HepG2 (cell line): ENCODE measurements around the gene HEPHL1. TPM values are rescaled to one million over a fixed set of nuclear protein-coding genes. Genes with fewer than 3 reads are reported as not detected.

Experiments
- ATAC-seq: fragments of 200-7000 bp; cut with Tn5 transposase; 3 replicates; pipeline ENCODE4 v1.9.1; 2020; ENCODE audit warnings: mild to moderate bottlenecking, moderate library complexity
- BruUV-seq: library from RNA; stranded (reverse); fragments of 400-500 nt; replicated peaks from 2 replicates; lab custom pipeline; 2021; lab: Mats Ljungman, UMichigan
- CTCF ChIA-PET: fragments of 300-600 bp; formaldehyde crosslinking; extraction: SDS; loops from one replicate; lab custom pipeline; 2021; ENCODE audit warnings: low total read pairs, inconsistent platforms, low intra/inter-chr PET ratio; lab: Yijun Ruan, JAX
- POLR2A ChIA-PET: fragments of 350-600 bp; sonication (Branson Sonifier 250); formaldehyde crosslinking; loops from one replicate; lab custom pipeline; 2020; ENCODE audit warnings: antibody characterized with exemption, inconsistent platforms; lab: Yijun Ruan, JAX
- DNase-seq: peaks from one replicate; pipeline ENCODE4 v3.0.0-alpha.2; 2015; ENCODE audit warnings: low spot score
- FAIRE-seq: peaks from 3 replicates; lab custom pipeline; 2011; peaks lifted over from hg19 to GRCh38; lab: Jason Lieb, UNC
- H2AFZ ChIP-seq: one replicate; pipeline ENCODE4 v1.6.1; 2011; ENCODE audit warnings: low read length, inconsistent platforms
- H3K27ac ChIP-seq: fragments of 300-600 bp; 3 replicates; pipeline ENCODE4 v1.8.0; 2011; ENCODE audit warnings: mixed run types, mild to moderate bottlenecking, mixed read lengths, low read length, inconsistent platforms; ENCODE audit not compliant: insufficient read depth; ENCODE audit errors: extremely low read length
- H3K27me3 ChIP-seq, 2 experiments: fragments of 200-600 bp in 1 of 2; 2 replicates in 1 of 2; 3 replicates in 1 of 2; pipeline versions ENCODE4 v1.6.0 to v1.8.0; 2011; ENCODE audit warnings: low read length in 2 of 2, mild to moderate bottlenecking in 2 of 2, moderate library complexity in 2 of 2, inconsistent platforms in 1 of 2; ENCODE audit not compliant: insufficient read depth in 2 of 2, control insufficient read depth in 1 of 2
- H3K36me3 ChIP-seq, 2 experiments: fragments of 200-600 bp in 1 of 2; replicated peaks in 1 of 2; 2 replicates in 1 of 2; 3 replicates in 1 of 2; pipeline versions ENCODE4 v1.5.1 to v1.8.0; 2011; ENCODE audit warnings: low read length in 2 of 2, inconsistent platforms in 1 of 2; ENCODE audit not compliant: insufficient read depth in 2 of 2, control insufficient read depth in 1 of 2
- H3K4me1 ChIP-seq: 2 replicates; pipeline ENCODE4 v1.5.1; 2012; ENCODE audit warnings: low read length, inconsistent platforms; ENCODE audit not compliant: insufficient read depth
- H3K4me2 ChIP-seq: 2 replicates; pipeline ENCODE4 v1.6.0; 2011; ENCODE audit warnings: low read depth, low read length, inconsistent platforms
- H3K4me3 ChIP-seq, 3 experiments: fragments of 200-600 bp in 1 of 3; sonication (generic), shearing (Covaris generic) in 1 of 3; replicated peaks in 1 of 3; 2 replicates each; pipeline ENCODE4 v1.5.1; 2011 to 2016; ENCODE audit warnings: low read length in 3 of 3, inconsistent platforms in 2 of 3, low read depth in 2 of 3, mild to moderate bottlenecking in 2 of 3, control low read depth in 1 of 3, mixed read lengths in 1 of 3; ENCODE audit not compliant: insufficient read depth in 1 of 3
- H3K79me2 ChIP-seq: one replicate; pipeline ENCODE4 v1.6.1; 2011; ENCODE audit warnings: low read length, inconsistent platforms; ENCODE audit not compliant: insufficient read depth
- H3K9ac ChIP-seq: 2 replicates; pipeline ENCODE4 v1.6.0; 2011; ENCODE audit warnings: mild to moderate bottlenecking, low read depth, low read length, inconsistent platforms; ENCODE audit not compliant: insufficient read depth
- H3K9me3 ChIP-seq: 2 replicates; pipeline ENCODE4 v1.5.1; 2012; ENCODE audit warnings: mild to moderate bottlenecking, low read length
- H4K20me1 ChIP-seq: 2 replicates; pipeline ENCODE4 v1.6.0; 2011; ENCODE audit warnings: inconsistent platforms, mild to moderate bottlenecking, low read length, moderate library complexity; ENCODE audit not compliant: insufficient read depth
- MATR3 ChIP-seq: sonication (generic); formaldehyde crosslinking; IDR thresholded peaks from 2 replicates; pipeline ENCODE4 v1.4.0; 2020; ENCODE audit warnings: missing genetic modification reagents
- MEIS1 ChIP-seq: sonication (generic); formaldehyde crosslinking; IDR thresholded peaks from 2 replicates; pipeline ENCODE4 v1.9.0; 2021; ENCODE audit warnings: mild to moderate bottlenecking, missing genetic modification reagents, moderate library complexity, borderline replicate concordance
- MXD4 ChIP-seq: IDR thresholded peaks from 2 replicates; pipeline ENCODE4 v1.6.1; 2016; ENCODE audit warnings: mild to moderate bottlenecking, missing biosample characterization, missing genetic modification reagents
- PAWR ChIP-seq: sonication (generic); formaldehyde crosslinking; IDR thresholded peaks from 2 replicates; pipeline ENCODE4 v1.4.0; 2020; ENCODE audit warnings: missing genetic modification reagents, mild to moderate bottlenecking, borderline replicate concordance
- SP140L ChIP-seq: sonication (generic); formaldehyde crosslinking; IDR thresholded peaks from 2 replicates; pipeline ENCODE4 v1.4.0; 2020; ENCODE audit warnings: missing genetic modification reagents, borderline replicate concordance
- ZNF790 ChIP-seq: sonication (generic); formaldehyde crosslinking; IDR thresholded peaks from 2 replicates; pipeline ENCODE4 v1.8.0; 2022; ENCODE audit warnings: missing genetic modification reagents, mild to moderate bottlenecking, borderline replicate concordance
- ZNF841 ChIP-seq: sonication (generic); formaldehyde crosslinking; IDR thresholded peaks from 2 replicates; pipeline ENCODE4 v1.8.1; 2023; ENCODE audit warnings: missing genetic modification reagents, borderline replicate concordance
- WGBS: methylation state at CpG from one replicate; pipeline ENCODE4 v1.1.6; 2017; ENCODE audit warnings: low lambda C conversion rate; 5-methylcytosine and 5-hydroxymethylcytosine counted together
- in situ Hi-C: cut with HindIII; loops from 2 replicates; pipeline ENCODE4 v1.10.0; 2017; ENCODE audit warnings: low pct_unique_long_range_greater_than_20kb; ENCODE audit not compliant: extremely low pct_ligation_motif_present
- intact Hi-C: fragments of 100-400 bp; cut with micrococcal nuclease; formaldehyde crosslinking; loops from one replicate; pipeline ENCODE4 v1.10.0; 2022; ENCODE audit not compliant: unreplicated experiment
- polyA plus RNA-seq, 8 experiments: library from polyadenylated mRNA; depleted of rRNA in 3 of 8; stranded (reverse) in 7 of 8; unstranded in 1 of 8; fragments of >200 nt; fragmentation: Illumina TruSeq in 4 of 8; extraction: Trizol in 4 of 8; gene quantifications; 2 replicates each; pipeline versions ENCODE4 v1.2.1 to v1.2.3, GENCODE V29; 2011 to 2016; ENCODE audit warnings: low read depth in 4 of 8, missing spikeins in 1 of 8, mixed read lengths in 1 of 8; ENCODE audit not compliant: insufficient read depth in 1 of 8
- total RNA-seq, 5 experiments: library from RNA; depleted of rRNA; stranded (reverse); fragments of >200 nt; fragmentation: Illumina TruSeq; extraction: Trizol; gene quantifications; 2 replicates each; pipeline ENCODE4 v1.2.3, GENCODE V29; 2016; ENCODE audit warnings: low read depth in 1 of 5
- TF ChIP-seq, protein P1 (sequence below): sonication (generic); formaldehyde crosslinking; IDR thresholded peaks from 2 replicates; pipeline ENCODE4 v1.4.0; 2020; ENCODE audit warnings: missing genetic modification reagents
- TF ChIP-seq, protein P2 (sequence below): sonication (generic); formaldehyde crosslinking; IDR thresholded peaks from 2 replicates; pipeline ENCODE4 v1.5.1; 2020; ENCODE audit warnings: mild to moderate bottlenecking, missing genetic modification reagents
- TF ChIP-seq, protein P3 (sequence below): sonication (generic); formaldehyde crosslinking; IDR thresholded peaks from 2 replicates; pipeline ENCODE4 v1.4.0; 2020; ENCODE audit warnings: missing genetic modification reagents
- TF ChIP-seq, protein P4 (sequence below): IDR thresholded peaks from 2 replicates; pipeline ENCODE4 v1.4.0; 2020; ENCODE audit warnings: mild to moderate bottlenecking, missing genetic modification reagents

The HEPHL1 gene
- total and polyA plus RNA-seq, 2 of the 13 experiments (the other 11 are each of a cell fraction or from before 2014, with no cell fraction given), result 0.04 to 0.05 TPM

DNA sequence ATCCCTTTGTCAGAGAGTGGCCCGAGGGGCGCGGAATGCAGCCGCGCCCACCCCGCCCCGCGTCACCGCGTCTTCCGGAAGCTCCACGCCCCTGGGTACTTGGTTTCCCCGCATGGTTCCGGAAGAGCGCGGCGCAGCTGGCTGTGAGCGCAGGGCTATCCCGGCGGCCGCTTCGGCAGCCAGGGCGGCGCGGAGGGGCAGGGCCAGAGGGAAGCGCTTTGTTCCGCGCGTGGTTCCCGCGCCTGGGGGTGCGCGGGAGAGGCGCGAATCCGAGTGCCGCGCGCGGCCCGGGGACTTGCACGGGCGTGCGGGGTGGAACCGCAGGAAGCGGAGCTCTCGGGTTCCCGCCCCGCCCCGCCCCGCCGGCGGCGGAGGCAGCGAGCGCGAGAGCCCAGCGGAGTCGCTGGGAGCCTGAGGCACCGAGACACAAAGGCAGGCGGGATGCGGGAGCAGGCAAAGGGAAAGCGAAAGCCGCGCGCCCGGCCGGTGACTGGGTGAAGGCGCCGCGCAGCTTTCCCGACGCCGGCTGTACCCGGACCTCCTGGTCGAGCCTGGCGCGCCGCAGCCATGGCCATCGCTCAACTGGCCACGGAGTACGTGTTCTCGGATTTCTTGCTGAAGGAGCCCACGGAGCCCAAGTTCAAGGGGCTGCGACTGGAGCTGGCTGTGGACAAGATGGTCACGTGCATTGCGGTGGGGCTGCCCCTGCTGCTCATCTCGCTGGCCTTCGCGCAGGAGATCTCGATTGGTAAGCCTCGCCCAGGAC is 107.8 kb downstream of the HEPHL1 start, which contains the start of gene PANX1:
TSS of gene PANX1 (plus strand) at position 96 of the 766 bp plus-strand sequence. CDS start at position 568, 472 bp downstream.
- H3K36me3 ChIP-seq, result no peaks in the 10 kb centered on the region
- ChIA-PET POLR2A (interaction anchor here (0.5 to 2.7 kb wide), 12 partner anchors 11 to 939 kb away, joined by 3 to 30 read pairs (median 5); partner anchors contain the start of genes ANKRD49, C11orf54, MED17 and MRE11), CTCF (no interaction called here)
- DNase-seq (peak; percentile 76), ATAC-seq (peak; percentile 91), FAIRE-seq (no peak)
- no TSS peak for BruUV-seq
- no peaks in the 10 kb centered on the region; a peak in 1 of 5 replicates for H3K27me3 ChIP-seq
- H3K4me2 ChIP-seq, result peak within 1 kb of the TSS; percentile 83
- H3K9me3 ChIP-seq, result no peaks in the 10 kb centered on the region
- in situ Hi-C loops, result no loop called here
- intact Hi-C loops, result loop anchor here (2.0 to 10.0 kb wide), 3 partner anchors 24 to 363 kb away; partner anchors contain the start of genes ANKRD49 and MRE11
- peak within 1 kb of the TSS; percentile 90 to 96 (median 94) for H3K4me3 ChIP-seq
- H3K4me1 ChIP-seq, result peaks cover 43% of the 10 kb centered on the region
- peaks cover 10% of the 10 kb centered on the region; the same call in 1 of the 2 replicates for H4K20me1 ChIP-seq
- peak within 1 kb of the TSS; percentile 35 for H2AFZ ChIP-seq
- peak within 1 kb of the TSS; percentile 87 for H3K27ac ChIP-seq
- 0% methylated on average over 1 of the region's 92 CpGs for WGBS
- H3K79me2 ChIP-seq, result peaks cover 43% of the 10 kb centered on the region
- peak within 1 kb of the TSS; percentile 81 for H3K9ac ChIP-seq
- TF ChIP-seq, protein P1, sequence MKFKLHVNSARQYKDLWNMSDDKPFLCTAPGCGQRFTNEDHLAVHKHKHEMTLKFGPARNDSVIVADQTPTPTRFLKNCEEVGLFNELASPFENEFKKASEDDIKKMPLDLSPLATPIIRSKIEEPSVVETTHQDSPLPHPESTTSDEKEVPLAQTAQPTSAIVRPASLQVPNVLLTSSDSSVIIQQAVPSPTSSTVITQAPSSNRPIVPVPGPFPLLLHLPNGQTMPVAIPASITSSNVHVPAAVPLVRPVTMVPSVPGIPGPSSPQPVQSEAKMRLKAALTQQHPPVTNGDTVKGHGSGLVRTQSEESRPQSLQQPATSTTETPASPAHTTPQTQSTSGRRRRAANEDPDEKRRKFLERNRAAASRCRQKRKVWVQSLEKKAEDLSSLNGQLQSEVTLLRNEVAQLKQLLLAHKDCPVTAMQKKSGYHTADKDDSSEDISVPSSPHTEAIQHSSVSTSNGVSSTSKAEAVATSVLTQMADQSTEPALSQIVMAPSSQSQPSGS, result no peak; the same call in 1 of the 2 replicates
- TF ChIP-seq MEIS1 (0 out of 2 replicates have a peak, but pooled peaks have one; percentile 12), ZNF841 (CRISPR knock-in tag) (no peak), ZNF790 (peak; percentile 87; the same call in 1 of the 2 replicates), SP140L (CRISPR knock-in tag) (no peak), PAWR (CRISPR knock-in tag) (no peak), MXD4 (CRISPR knock-in tag) (0 out of 2 replicates have a peak, but pooled peaks have one; percentile 57), MATR3 (CRISPR knock-in tag) (no peak)
- TF ChIP-seq, protein P2, sequence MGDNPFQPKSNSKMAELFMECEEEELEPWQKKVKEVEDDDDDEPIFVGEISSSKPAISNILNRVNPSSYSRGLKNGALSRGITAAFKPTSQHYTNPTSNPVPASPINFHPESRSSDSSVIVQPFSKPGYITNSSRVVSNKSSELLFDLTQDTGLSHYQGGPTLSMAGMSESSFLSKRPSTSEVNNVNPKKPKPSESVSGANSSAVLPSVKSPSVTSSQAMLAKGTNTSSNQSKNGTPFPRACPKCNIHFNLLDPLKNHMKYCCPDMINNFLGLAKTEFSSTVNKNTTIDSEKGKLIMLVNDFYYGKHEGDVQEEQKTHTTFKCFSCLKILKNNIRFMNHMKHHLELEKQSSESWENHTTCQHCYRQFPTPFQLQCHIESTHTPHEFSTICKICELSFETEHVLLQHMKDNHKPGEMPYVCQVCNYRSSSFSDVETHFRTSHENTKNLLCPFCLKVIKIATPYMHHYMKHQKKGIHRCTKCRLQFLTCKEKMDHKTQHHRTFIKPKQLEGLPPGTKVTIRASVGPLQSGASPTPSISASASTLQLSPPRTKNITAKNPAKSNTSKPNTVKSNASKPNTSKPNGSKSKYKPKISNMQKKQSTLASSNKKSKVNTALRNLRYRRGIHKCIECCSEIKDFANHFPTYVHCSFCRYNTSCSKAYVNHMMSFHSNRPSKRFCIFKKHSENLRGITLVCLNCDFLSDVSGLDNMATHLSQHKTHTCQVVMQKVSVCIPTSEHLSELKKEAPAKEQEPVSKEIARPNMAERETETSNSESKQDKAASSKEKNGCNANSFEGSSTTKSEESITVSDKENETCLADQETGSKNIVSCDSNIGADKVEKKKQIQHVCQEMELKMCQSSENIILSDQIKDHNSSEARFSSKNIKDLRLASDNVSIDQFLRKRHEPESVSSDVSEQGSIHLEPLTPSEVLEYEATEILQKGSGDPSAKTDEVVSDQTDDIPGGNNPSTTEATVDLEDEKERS (CRISPR knock-in tag), result no peak
- TF ChIP-seq, protein P3, sequence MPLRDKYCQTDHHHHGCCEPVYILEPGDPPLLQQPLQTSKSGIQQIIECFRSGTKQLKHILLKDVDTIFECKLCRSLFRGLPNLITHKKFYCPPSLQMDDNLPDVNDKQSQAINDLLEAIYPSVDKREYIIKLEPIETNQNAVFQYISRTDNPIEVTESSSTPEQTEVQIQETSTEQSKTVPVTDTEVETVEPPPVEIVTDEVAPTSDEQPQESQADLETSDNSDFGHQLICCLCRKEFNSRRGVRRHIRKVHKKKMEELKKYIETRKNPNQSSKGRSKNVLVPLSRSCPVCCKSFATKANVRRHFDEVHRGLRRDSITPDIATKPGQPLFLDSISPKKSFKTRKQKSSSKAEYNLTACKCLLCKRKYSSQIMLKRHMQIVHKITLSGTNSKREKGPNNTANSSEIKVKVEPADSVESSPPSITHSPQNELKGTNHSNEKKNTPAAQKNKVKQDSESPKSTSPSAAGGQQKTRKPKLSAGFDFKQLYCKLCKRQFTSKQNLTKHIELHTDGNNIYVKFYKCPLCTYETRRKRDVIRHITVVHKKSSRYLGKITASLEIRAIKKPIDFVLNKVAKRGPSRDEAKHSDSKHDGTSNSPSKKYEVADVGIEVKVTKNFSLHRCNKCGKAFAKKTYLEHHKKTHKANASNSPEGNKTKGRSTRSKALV (CRISPR knock-in tag), result peak; percentile 95
- TF ChIP-seq, protein P4, sequence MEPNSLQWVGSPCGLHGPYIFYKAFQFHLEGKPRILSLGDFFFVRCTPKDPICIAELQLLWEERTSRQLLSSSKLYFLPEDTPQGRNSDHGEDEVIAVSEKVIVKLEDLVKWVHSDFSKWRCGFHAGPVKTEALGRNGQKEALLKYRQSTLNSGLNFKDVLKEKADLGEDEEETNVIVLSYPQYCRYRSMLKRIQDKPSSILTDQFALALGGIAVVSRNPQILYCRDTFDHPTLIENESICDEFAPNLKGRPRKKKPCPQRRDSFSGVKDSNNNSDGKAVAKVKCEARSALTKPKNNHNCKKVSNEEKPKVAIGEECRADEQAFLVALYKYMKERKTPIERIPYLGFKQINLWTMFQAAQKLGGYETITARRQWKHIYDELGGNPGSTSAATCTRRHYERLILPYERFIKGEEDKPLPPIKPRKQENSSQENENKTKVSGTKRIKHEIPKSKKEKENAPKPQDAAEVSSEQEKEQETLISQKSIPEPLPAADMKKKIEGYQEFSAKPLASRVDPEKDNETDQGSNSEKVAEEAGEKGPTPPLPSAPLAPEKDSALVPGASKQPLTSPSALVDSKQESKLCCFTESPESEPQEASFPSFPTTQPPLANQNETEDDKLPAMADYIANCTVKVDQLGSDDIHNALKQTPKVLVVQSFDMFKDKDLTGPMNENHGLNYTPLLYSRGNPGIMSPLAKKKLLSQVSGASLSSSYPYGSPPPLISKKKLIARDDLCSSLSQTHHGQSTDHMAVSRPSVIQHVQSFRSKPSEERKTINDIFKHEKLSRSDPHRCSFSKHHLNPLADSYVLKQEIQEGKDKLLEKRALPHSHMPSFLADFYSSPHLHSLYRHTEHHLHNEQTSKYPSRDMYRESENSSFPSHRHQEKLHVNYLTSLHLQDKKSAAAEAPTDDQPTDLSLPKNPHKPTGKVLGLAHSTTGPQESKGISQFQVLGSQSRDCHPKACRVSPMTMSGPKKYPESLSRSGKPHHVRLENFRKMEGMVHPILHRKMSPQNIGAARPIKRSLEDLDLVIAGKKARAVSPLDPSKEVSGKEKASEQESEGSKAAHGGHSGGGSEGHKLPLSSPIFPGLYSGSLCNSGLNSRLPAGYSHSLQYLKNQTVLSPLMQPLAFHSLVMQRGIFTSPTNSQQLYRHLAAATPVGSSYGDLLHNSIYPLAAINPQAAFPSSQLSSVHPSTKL (CRISPR knock-in tag), result peak; percentile 56
